Suprapubic skin (tissue), 4 donors: ENCODE results near the gene THSD7A.

Experiments
- CTCF ChIP-seq, 2 donors: fragments of 200-600 bp in 1 of 2; fragments of 450-650 bp in 1 of 2; sonication (generic) in 1 of 2; IDR thresholded peaks; one replicate each; pipeline ENCODE4 v1.5.1; 2016 to 2019; ENCODE audit warnings: antibody characterized with exemption in 2 of 2, mild to moderate bottlenecking in 1 of 2, moderate library complexity in 1 of 2
- EP300 ChIP-seq: sonication (generic); formaldehyde crosslinking; IDR thresholded peaks from one replicate; pipeline ENCODE4 v1.6.1; 2017; ENCODE audit warnings: antibody characterized with exemption
- POLR2A ChIP-seq, 2 donors: fragments of 450-650 bp; IDR thresholded peaks; one replicate each; pipeline ENCODE4 v1.6.1; 2017; ENCODE audit warnings: antibody characterized with exemption in 2 of 2, mild to moderate bottlenecking in 2 of 2, moderate library complexity in 2 of 2
- POLR2AphosphoS5 ChIP-seq, 3 donors: sonication (generic); formaldehyde crosslinking; IDR thresholded peaks; one replicate each; pipeline ENCODE4 v1.6.1; 2017; ENCODE audit warnings: antibody characterized with exemption in 3 of 3

- no peak for TF ChIP-seq CTCF (IDR thresholded peaks at IDR 0.05)
- no peak for TF ChIP-seq POLR2AphosphoS5 (IDR thresholded peaks at IDR 0.05)
- no peak for TF ChIP-seq POLR2A (IDR thresholded peaks at IDR 0.05)
- TF ChIP-seq EP300: no peak
These were observed 358.8 kb downstream of the THSD7A start for GRCh38 chr7:11473220-11473619.
